Hematopoietic multipotent progenitor cell treated with erythropoietin and hydrocortisone succinate and interleukin-3 and kit ligand, for 15 days (in vitro differentiated cells): ENCODE data around the gene USP25.
A peak's percentile ranks its signal among the peaks of the same experiment; 100 is the strongest.
"Not testable (repeated sequence)": the region's sequence is repeated elsewhere in the genome, so short reads cannot be mapped to it uniquely, and the experiment has no call there.

Experiments
- DNase-seq: peaks from one replicate; pipeline ENCODE4 v3.0.0-alpha.2; 2015; ENCODE audit warnings: low spot score

Gene USP25

DNA sequence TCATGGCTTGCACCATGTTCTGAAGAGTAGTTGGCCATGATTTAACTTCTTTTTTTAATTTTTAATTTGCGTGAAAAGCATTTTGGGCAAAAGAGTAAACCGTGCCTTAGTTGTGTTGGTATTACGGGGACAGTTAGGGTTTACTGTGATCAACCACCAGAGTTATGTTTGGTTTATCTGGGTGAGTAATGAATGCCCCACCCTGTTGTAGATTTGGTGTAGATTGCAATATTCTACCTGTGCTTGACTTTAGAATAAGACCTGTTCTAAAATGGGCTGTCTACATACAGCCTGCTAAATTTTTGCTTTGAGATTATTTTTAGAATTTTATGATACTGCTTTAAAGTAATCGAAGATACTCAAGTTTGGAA lies 1.4 kb downstream of the USP25 start:
- no peak for DNase-seq

DNA sequence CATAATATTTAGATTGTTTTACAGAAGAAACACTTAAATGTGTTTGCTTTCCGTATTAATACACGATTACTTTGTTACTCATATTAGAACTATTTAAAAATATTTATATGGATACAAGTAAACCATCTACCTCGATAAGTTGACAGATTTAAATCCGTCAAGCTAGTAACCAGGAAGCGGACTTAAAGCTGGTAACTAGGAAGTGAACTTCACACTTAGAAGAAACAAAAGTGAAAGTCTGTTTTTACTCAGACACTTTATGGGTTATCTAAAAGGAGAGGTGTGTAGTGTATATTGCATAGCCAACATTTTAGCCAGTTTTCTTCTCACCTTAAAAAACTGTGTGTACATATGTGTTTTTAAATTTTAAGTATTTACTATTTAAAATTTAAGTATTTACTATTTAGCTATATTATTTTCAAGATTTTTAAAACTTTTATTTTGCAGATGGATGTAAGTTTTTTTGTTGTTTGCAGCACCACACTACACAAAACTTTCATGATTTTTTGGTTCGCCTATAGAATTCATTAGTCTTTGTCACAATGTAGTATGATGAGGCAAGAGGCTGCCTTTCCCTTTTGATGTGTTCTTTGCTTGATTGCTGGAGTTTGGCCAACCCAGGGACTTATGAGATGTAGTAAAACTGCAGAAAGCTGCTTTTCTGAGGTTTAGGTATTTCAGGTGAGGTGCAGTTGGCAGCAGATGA lies 2.7 kb downstream of the USP25 start:
- peak; percentile 74 for DNase-seq

DNA sequence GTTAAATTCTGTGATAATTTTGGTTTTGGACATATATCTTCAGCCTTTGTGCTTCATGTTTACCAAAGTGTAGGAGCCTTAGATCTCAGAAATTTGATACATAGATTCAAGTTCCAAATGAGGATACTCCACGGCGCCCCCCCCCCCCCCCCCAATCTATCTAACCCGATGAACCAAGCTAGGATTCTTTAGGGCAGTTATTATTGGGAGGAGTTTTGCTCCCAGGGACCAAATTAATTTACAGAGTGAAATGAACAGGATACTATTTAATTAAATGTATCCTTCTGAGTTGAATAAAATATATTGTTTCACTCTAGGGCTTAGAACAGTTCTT lies 3.2 kb downstream of the USP25 start:
- no peak for DNase-seq

DNA sequence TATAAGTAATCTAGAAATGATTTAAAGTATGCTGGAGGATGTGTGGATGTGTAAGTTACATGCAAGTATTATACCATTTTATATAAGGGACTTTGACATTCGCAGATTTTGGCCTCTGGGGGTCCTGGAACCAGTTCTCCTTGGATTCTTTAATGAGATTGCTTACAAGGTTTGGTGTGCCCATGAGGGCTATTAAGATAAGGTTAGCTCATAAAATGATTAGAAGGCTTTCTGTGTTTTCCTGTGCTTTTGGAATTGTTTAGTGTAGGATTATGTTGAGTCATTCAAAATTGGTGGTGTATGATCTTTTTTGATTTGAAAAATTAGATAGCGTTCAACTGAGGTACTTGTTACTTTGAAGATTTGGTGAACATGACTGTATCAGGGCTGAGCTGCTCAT lies 5.6 kb downstream of the USP25 start:
- no peak for DNase-seq

DNA sequence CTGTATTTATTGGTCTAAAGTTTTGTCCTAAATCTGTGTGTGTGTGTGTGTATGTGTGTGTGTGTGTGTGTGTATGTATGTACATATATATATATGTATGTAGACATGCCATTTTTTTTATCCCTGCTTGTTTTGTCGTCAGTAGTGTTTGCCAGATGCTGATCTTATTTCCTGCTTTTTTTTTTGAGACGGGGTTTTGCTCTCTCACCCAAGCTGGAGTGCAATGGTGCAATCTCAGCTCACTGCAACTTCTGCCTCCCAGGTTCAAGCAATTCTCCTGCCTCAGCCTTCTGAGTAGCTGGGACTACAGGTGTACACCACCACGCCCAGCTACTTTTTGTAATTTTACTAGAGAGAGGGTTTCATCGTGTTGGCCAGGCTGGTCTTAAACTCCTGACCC lies 6.1 kb downstream of the USP25 start:
- DNase-seq, result not testable (repeated sequence)

DNA sequence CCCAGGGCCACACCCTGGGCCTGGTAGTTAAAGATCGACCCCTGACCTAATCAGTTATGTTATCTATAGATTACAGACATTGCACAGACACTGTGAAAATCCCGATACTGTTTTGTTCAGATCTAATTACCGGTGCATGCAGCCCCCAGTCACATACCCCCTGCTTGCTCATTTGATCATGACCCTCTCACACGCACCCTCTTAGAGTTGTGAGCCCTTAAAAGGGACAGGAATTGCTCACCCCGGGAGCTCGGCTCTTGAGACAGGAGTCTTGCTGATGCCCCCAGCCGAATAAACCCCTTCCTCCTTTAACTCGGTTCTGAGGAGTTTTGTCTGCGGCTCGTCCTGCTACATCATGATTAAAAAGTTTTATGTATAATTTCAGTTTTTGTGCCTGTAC lies 9.0 kb downstream of the USP25 start:
- not testable (repeated sequence) for DNase-seq

DNA sequence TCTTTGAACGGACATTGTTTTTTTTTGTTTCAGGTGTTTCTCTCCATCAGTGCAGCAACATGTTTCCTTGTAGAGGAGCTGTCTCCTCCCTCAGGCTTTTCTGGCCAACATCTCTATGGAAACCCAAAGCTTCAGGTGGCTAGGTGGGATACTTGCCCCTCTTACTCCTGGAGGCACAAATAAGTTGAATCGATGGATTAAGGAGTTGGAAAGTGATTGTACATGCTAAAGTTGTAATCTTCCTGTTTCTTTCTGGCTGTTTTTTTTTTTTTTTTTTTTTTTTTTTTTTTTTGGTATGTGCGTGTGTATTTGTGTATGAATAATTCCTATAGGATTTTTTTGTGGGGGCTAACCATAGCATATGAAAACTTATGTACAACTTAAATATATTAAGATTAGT lies 10.6 kb downstream of the USP25 start:
- no peak for DNase-seq

DNA sequence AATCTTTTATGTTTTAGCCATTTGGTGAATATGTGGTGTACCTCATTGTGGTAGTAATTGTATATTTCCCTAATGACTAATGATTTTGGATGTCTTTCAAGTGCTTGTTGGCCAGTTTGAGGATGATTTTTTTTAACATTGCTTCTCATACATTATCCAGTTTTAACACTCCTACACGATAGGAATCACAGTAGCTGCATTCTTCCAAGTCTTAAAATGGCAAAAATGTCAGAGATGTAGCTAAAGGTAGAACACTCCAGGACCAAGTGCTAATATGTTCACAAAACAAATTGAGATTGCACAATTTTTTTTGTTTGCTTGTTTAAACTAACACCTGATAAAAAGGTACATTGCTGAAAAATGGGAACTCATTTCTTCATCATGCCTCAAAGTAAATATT lies 11.7 kb downstream of the USP25 start:
- no peak for DNase-seq

DNA sequence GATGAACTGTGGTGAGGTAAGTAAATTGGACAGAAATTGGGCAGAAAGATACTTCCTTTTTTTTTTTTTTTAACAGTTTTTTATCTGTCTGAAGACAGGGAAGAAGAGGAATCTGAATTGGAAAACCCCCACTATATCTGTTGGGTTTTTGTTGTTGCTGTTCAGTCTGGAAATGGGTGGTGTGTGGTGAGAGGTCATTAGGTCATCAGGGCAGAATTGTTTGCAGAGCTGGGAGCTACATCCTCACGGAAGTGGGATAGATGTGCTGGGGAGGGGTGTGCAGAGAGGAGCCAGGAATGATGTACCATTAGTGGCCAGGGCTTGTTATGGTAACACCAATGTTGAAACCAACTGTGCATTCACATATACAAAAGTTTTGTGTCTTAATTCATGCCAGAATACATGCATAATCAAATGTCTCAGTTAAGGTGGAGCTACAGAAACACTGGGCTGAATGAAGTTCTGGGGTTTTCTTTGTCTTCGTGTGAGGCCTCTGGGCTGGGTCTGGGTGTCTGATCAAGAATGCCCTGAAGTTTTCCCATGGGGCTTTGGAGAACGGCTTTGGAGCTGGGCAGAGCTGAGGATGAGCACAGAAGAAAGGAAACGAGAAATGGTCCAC lies 12.4 kb downstream of the USP25 start:
- no peak for DNase-seq

DNA sequence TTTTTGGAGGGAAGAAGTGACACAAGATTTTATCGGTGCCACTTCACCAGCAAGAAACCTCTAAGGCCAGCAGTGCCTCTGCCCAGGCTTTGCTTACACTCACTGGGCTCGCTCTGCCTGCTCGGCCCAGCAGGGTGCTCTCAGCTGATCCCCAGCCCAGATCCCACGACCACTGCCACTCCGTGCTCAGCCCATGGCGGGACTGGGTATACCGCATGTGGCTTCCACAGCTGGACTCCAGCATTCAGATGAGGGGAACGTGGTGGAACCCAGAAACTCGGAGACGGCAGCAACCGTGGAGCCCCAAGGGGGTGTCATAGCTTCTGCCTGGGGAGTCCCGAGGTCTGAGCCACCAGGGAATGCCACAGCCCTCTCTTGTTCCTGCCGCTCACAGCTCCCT lies 12.9 kb downstream of the USP25 start:
- no peak for DNase-seq

DNA sequence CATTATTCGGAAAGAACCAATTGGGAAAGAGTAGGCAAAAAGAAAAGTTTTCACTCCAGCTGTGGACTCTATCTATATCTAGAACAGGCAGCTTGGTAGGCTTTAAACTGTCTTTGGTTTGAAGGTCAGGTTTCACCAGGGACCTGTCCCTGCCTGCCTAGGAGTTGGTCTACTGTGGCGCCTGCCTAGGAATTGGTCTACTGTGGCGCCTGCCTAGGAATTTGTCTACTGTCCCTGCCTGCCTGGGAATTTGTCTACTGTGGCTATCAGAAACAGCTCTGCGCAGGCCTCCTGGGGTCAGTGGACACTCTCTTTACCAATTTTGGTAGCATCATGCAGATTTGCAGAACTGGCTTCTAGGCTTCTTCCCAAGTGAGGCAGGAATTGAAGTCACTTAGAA lies 13.8 kb downstream of the USP25 start:
- no peak for DNase-seq

DNA sequence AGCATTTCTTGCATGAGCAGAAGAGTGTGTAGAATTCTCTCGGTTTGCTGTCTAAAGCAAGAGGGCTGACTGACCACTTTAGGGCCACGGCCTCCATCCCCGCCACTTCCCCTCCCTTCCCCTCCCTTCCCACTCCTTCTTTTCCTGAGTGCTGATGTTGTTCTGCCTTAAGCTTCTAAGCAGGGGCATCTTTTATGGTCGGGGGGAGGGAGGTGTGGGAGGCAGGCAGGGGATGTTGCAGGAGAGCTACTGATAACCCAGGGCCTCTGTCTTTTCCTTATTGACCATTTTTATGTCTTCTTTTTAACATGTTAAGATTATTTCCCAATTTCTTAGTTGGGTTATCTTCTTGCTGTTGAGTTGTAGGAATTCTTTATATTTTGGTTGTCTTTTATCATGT lies 15.1 kb downstream of the USP25 start:
- no peak for DNase-seq

DNA sequence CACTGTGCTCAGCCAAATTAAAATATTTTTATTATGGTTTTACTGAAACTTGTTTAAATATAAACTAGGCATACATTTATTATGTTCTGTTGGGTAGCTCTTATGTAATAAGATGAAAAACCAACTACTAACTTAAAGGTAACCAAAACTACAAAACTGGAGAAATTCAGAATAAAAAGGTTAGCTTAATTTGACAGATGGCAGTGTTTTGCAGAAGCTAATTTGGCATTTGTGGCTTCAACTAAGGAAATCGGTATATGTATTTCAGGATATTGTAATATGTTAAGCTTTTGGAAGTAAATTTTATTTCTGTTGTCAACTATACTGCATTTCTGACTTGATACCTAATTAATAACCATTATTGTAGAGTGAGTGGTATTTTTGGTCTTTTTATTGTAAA lies 18.8 kb downstream of the USP25 start:
- no peak for DNase-seq

DNA sequence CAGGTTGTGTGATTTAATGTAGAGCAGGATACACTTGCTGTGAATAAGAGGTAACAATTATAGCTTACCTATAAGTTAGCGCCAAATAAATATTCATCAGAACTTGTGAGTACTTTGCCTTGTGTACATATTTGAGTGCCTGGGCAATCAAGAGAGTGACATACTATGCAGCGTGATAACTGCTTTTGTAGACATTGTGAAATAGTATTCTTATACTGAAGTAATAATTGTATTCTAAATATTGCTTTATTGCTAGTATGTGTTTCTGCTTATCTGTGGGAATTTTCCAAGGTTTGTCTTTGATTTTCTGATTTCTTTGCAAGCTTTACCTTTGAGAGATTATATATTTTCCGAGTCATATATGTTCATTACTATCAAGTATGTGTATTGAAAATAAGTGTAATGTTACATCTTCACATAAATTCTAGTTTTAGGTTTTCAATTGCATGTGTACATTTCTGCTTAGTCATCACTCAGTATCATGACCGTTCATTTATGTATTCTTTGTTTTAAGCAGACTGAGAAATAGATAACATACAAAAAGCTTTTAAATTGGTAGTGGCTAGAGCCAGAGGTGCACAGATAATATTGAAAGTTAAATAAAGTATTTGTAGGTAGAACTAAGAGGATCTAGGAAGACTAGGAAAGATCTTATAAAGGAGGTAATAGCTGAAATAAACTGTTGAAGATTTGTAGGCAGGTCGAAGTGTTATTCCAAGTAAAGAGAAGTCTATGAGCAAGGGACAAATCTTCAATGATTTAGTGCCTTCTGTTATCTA lies 19.5 kb downstream of the USP25 start:
- peak; percentile 29 for DNase-seq

DNA sequence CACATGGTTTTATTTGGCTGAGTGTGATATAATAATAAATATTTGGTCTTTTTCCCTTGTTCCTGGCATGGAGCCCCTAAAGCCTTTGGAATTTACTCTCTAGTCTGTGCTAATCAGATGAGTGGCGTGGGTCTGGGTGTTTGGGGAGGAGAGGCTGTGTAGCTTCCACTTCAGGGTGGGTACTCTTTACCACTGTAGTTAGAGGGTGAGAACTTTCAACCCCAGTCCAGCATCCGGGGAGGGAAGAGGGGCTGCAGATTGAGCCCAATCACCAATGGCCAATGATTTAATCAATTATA lies 20.0 kb downstream of the USP25 start:
- no peak for DNase-seq

DNA sequence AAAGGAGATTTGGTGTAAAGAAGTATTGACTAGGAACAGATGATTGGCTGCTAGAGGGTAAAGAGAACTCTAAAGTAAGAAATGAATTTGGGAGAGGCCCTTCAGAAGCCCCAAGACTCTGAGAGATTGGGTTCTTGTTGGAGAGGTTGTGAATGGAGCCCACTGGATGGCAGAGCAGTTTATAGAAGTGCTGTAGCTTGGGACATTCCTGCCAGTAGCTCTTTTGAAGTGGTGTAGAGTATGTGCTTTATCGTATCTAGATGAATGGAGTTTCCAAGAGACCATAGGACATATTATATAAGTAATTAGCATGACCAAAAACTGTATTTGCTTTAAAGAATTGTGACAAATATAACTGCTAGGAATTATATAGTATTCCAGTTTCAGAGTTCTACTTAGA lies 21.3 kb downstream of the USP25 start:
- no peak for DNase-seq

DNA sequence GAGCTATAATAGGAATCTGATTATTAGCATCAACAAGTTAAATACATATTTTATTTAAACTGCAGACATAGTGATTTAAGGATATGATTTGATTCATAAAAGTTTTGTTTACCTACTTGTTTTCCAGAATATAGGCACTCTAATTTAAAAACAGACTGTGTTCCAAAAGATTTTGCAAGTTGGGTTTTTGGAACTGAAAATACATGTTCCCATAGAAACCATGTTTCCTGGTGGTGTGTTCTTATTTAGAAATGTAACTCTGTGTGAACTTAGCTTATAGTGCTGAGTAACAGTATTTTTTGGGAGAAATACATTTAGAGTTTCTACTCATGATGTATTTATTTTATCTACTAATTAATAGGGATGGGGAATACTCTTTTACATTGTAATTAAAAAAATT lies 21.8 kb downstream of the USP25 start:
- no peak for DNase-seq

DNA sequence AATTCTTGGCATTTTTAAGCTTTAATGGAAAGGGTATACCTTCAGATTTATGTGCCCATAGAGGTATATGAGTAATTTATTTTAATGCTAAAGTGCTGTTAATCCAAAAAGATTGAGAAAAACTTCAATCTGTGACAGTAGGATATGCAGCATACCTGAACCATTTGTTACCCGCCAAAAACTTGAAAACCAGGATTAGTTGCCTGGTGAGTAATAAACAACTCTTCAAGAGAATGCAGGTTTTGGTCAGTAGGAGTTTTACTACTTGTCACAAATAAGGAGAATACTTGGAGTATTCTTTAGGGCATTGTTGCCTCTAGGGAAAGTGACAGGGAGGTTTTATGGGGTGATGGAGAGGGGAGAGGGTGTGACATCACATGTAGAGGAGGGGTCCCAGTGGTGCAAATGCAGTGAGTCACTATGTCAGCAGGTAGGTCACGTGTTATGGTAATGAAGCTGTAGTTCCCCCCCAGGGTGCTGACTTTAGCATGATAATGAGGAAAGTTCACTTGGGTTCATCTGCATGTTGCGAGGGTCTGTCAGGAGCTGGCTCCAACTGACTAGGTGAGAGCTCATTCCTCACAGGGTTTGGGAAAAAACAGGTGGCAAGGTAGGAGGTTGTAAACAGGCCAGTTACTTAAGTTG lies 23.1 kb downstream of the USP25 start:
- DNase-seq, result no peak

DNA sequence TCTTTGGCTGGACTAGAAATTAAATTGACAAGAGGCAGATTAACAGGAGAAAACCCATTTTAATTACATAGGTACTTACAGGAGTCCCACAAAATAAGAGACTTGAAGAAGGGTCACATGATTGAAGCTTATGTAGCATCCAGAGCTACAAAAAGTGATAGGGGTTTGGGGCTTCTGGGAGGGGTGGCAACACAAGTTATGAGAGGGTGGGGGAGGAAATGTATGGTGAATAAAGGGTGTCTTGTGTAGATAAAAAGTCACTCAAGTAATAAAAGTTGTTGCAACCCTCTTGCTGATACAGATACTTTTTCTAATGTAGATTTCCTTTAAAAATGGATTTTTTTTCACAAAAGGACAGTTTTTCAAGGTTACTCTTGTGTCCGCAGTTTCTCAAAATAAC lies 24.0 kb downstream of the USP25 start:
- peak; percentile 46 for DNase-seq

DNA sequence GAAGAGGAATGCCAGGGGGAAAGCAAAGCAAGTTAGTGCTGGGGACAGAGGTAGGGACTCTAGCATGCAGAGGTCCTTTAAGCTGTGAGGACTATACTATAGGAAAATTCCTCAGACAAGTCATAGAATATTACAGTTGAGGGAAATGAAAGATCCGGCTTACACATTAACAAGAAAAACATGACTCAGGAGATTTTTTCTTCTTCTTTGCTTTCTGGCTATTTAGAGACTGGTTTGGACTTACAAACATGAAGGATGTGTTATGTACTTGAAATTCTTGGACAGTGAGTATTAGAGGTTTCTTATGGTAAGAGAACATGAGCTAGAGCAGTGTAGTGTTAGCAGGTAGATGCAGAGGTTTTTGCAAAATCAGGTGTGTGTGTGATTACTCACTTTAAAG lies 24.9 kb downstream of the USP25 start:
- no peak for DNase-seq

DNA sequence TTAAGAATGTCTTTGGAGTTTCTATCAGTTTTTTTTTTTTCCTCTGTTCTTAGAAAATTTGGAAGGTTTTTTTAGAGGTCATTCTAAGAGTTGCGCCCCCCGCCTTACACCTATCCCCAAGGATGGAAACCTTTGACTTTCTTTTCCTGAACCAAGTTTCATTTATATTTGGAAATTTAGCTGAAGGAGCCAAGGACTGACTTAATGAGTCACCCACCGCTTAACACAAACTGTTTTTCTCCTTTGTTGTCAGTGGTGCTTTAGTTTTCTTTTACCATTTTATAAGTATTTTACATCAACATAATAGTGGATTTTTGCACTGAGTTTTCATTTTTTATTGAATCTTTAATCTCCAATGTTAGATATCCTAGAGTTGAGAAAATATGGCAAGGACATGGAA lies 25.3 kb downstream of the USP25 start:
- DNase-seq, result no peak

DNA sequence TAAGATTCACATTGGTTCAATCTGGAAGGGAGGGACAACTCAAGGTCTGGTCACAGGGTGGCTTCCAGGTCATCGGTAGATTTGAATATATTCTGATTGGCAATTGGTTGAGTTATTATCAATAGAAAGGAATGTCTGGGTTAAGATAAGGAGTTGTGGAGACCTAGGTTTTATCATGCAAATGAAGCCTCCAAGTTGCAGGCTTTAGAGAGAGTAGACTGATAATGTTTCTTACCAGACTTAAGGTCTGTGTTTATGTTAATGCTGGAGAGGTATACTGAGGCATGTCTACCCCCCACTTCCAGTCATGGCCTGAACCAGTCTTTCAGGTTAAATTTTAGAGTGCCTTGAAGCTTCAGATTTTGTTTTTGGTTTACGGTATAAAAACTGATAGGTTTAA lies 29.7 kb downstream of the USP25 start:
- no peak for DNase-seq

DNA sequence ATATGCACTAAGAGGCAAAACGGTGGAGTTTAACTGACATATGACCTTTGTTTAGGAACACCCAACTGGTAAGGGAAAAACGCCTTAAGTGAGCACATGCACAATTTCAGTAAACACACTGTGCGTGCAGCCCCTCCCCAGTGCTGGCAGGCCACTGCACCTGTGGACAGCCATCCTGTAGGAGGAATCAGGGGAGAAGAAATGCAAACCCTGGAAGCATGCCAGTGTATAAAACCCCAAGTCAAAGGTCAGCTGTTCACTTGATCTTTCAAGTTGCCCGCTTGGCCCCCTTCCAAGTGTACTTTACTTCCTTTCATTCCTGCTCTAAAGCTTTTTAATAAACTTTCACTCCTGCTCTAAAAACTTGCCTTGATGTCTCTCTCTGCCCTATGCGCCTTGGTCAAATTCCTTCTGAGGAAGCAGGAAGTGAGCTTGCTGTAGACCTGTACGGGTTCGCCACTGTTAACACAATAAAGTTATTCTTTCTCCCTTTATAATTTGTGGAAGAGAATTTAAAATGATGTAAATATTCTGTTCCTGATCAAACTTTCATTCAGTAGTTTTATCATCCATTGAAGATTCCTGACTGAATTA lies 31.8 kb downstream of the USP25 start:
- DNase-seq, result no peak
